H1 (cell line): ENCODE data around the gene BRD3OS. TPM values are rescaled to one million over a fixed set of nuclear protein-coding genes. Genes with fewer than 3 reads are reported as not detected.

ENCODE experiments used
- CTCF ChIA-PET: fragments of 300-600 bp; sonication (Branson Sonifier 250); formaldehyde crosslinking; loops from one replicate; lab custom pipeline; 2021; ENCODE audit not compliant: partially characterized antibody; lab: Charles Lee
- POLR2A ChIA-PET: fragments of 300-600 bp; sonication (Branson Sonifier 250); formaldehyde crosslinking; loops from one replicate; lab custom pipeline; 2021; ENCODE audit warnings: inconsistent platforms; ENCODE audit not compliant: partially characterized antibody; lab: Charles Lee
- DNase-seq, 2 experiments: peaks; one replicate each; pipeline versions ENCODE4 v3.0.0 to v3.0.0-alpha.2; 2010 to 2022; ENCODE audit warnings: low spot score in 2 of 2, low read depth in 1 of 2, mixed read lengths in 1 of 2
- FAIRE-seq: peaks from 2 replicates; lab custom pipeline; 2011; peaks lifted over from hg19 to GRCh38; lab: Jason Lieb, UNC
- H2AFZ ChIP-seq: 2 replicates; pipeline ENCODE4 v1.8.1; 2012; ENCODE audit warnings: low read length, inconsistent platforms
- H2AK5ac ChIP-seq: 2 replicates; pipeline ENCODE4 v1.6.1; 2013; ENCODE audit warnings: low read depth, low read length
- H2BK120ac ChIP-seq: replicated peaks from 2 replicates; pipeline ENCODE3; 2013; ENCODE audit warnings: low read depth, low read length, inconsistent platforms
- H2BK12ac ChIP-seq: 2 replicates; pipeline ENCODE4 v1.6.1; 2013; ENCODE audit warnings: low read depth, low read length
- H2BK15ac ChIP-seq: 2 replicates; pipeline ENCODE4 v1.6.1; 2013; ENCODE audit warnings: low read length
- H2BK20ac ChIP-seq: 2 replicates; pipeline ENCODE4 v1.6.1; 2013; ENCODE audit warnings: low read length
- H2BK5ac ChIP-seq: 2 replicates; pipeline ENCODE4 v1.6.1; 2013; ENCODE audit warnings: low read depth, low read length
- H3K14ac ChIP-seq: 2 replicates; pipeline ENCODE4 v1.6.1; 2013; ENCODE audit warnings: inconsistent platforms; ENCODE audit not compliant: insufficient read length
- H3K18ac ChIP-seq: 2 replicates; pipeline ENCODE4 v1.6.1; 2013; ENCODE audit warnings: low read length; ENCODE audit errors: extremely low read depth
- H3K23ac ChIP-seq: 2 replicates; pipeline ENCODE4 v1.6.1; 2013; ENCODE audit warnings: inconsistent platforms; ENCODE audit not compliant: insufficient read length
- H3K23me2 ChIP-seq: 2 replicates; pipeline ENCODE4 v1.6.1; 2013; ENCODE audit warnings: low read depth, low read length
- H3K27ac ChIP-seq: 2 replicates; pipeline ENCODE4 v1.6.1; 2011; ENCODE audit warnings: low read depth, low read length, inconsistent platforms
- H3K27me3 ChIP-seq, 4 experiments: replicated peaks in 1 of 4; 1 replicate in 1 of 4; 2 replicates in 3 of 4; pipeline versions ENCODE4 v1.6.1 to v1.8.1; 2011 to 2013; ENCODE audit warnings: low read length in 3 of 4, mild to moderate bottlenecking in 3 of 4, inconsistent platforms in 2 of 4, mixed read lengths in 2 of 4, moderate library complexity in 1 of 4; ENCODE audit not compliant: control insufficient read depth in 3 of 4, insufficient read depth in 3 of 4; ENCODE audit errors: extremely low read depth in 1 of 4
- H3K36me3 ChIP-seq, 4 experiments: 2 replicates each; pipeline versions ENCODE4 v1.6.1 to v1.8.1; 2011 to 2013; ENCODE audit warnings: mild to moderate bottlenecking in 4 of 4, low read length in 3 of 4, moderate library complexity in 2 of 4, control low read depth in 1 of 4, inconsistent platforms in 1 of 4; ENCODE audit not compliant: insufficient read depth in 4 of 4, control insufficient read depth in 2 of 4
- H3K4ac ChIP-seq: replicated peaks from 2 replicates; pipeline ENCODE3; 2013; ENCODE audit warnings: low read length, low read depth, mixed read lengths, inconsistent platforms; ENCODE audit not compliant: insufficient read length
- H3K4me1 ChIP-seq, 4 experiments: replicated peaks in 1 of 4; 1 replicate in 1 of 4; 2 replicates in 3 of 4; pipeline versions ENCODE4 v1.6.1 to v1.8.1; 2011 to 2013; ENCODE audit warnings: low read length in 3 of 4, inconsistent platforms in 2 of 4, mixed read lengths in 1 of 4; ENCODE audit not compliant: insufficient read depth in 4 of 4, control insufficient read depth in 3 of 4
- H3K4me2 ChIP-seq, 2 experiments: 2 replicates each; pipeline versions ENCODE4 v1.6.1 to v1.8.1; 2011 to 2013; ENCODE audit warnings: low read depth in 2 of 2, low read length in 2 of 2, control low read depth in 1 of 2, inconsistent platforms in 1 of 2, mild to moderate bottlenecking in 1 of 2; ENCODE audit not compliant: insufficient read depth in 1 of 2
- H3K4me3 ChIP-seq, 4 experiments: fragments of 200-600, 300-600 bp in 1 of 4; sonication (generic), shearing (Covaris generic), sonication (Bioruptor Twin) in 1 of 4; 2 replicates each; pipeline versions ENCODE4 v1.5.1 to v1.8.1; 2011 to 2016; ENCODE audit warnings: low read length in 4 of 4, low read depth in 3 of 4, control low read depth in 2 of 4, inconsistent platforms in 2 of 4, mild to moderate bottlenecking in 2 of 4, mixed read lengths in 1 of 4, moderate library complexity in 1 of 4; ENCODE audit not compliant: insufficient read depth in 2 of 4; ENCODE audit errors: extremely low read depth in 1 of 4
- H3K56ac ChIP-seq: replicated peaks from 2 replicates; pipeline ENCODE3; 2013; ENCODE audit warnings: low read depth, mild to moderate bottlenecking, mixed read lengths, low read length, inconsistent platforms; ENCODE audit not compliant: insufficient read length
- H3K79me1 ChIP-seq: 2 replicates; pipeline ENCODE4 v1.6.1; 2013; ENCODE audit warnings: low read depth, low read length, control low read depth
- H3K79me2 ChIP-seq, 2 experiments: 2 replicates each; pipeline versions ENCODE4 v1.6.1 to v1.8.1; 2012 to 2013; ENCODE audit warnings: low read length in 2 of 2, mild to moderate bottlenecking in 2 of 2, inconsistent platforms in 1 of 2; ENCODE audit not compliant: insufficient read depth in 2 of 2, control insufficient read depth in 1 of 2
- H3K9ac ChIP-seq, 4 experiments: replicated peaks in 1 of 4; 1 replicate in 1 of 4; 2 replicates in 3 of 4; pipeline versions ENCODE4 v1.6.1 to v1.8.1; 2011 to 2013; ENCODE audit warnings: low read depth in 3 of 4, low read length in 3 of 4, control low read depth in 2 of 4, mild to moderate bottlenecking in 2 of 4, moderate library complexity in 2 of 4, inconsistent platforms in 1 of 4; ENCODE audit errors: extremely low read depth in 1 of 4
- H3K9me3 ChIP-seq, 2 experiments: 2 replicates each; pipeline versions ENCODE4 v1.6.1 to v1.8.1; 2012 to 2013; ENCODE audit warnings: mild to moderate bottlenecking in 2 of 2, moderate library complexity in 2 of 2, control low read depth in 1 of 2, inconsistent platforms in 1 of 2, low read depth in 1 of 2, low read length in 1 of 2, mixed read lengths in 1 of 2; ENCODE audit not compliant: insufficient read depth in 2 of 2
- H4K20me1 ChIP-seq, 2 experiments: replicated peaks in 1 of 2; 2 replicates each; pipeline versions ENCODE3 to v1.8.1; 2011 to 2013; ENCODE audit warnings: inconsistent platforms in 2 of 2, low read length in 2 of 2, mild to moderate bottlenecking in 1 of 2; ENCODE audit not compliant: insufficient read depth in 2 of 2, control insufficient read depth in 1 of 2
- H4K5ac ChIP-seq: 2 replicates; pipeline ENCODE4 v1.6.1; 2013; ENCODE audit warnings: low read length, low read depth, mixed read lengths, inconsistent platforms; ENCODE audit not compliant: insufficient read length
- H4K8ac ChIP-seq: 2 replicates; pipeline ENCODE4 v1.8.0; 2013; ENCODE audit warnings: mild to moderate bottlenecking, moderate library complexity, low read length, inconsistent platforms; ENCODE audit not compliant: insufficient read depth; ENCODE audit errors: extremely low read depth
- H4K91ac ChIP-seq: replicated peaks from 2 replicates; pipeline ENCODE3; 2013; ENCODE audit warnings: low read length, mixed read lengths, inconsistent platforms; ENCODE audit not compliant: insufficient read length
- CBX8 ChIP-seq: fragments of 300-800, 300-1000 bp; sonication (generic); IDR thresholded peaks from 2 replicates; pipeline ENCODE4 v1.7.1; 2016; ENCODE audit warnings: low read depth, low read length, borderline replicate concordance
- GABPA ChIP-seq: IDR thresholded peaks from 2 replicates; pipeline ENCODE4 v1.6.1; 2011; ENCODE audit warnings: mild to moderate bottlenecking, low read length, moderate library complexity, borderline replicate concordance; ENCODE audit not compliant: insufficient read depth
- HDAC2 ChIP-seq, 2 experiments: fragments of 300-600 bp in 1 of 2; sonication (generic) in 1 of 2; IDR thresholded peaks; 2 replicates each; pipeline ENCODE4 v1.6.1; 2011 to 2012; ENCODE audit warnings: low read depth in 2 of 2, low read length in 2 of 2, mild to moderate bottlenecking in 2 of 2, moderate library complexity in 2 of 2, borderline replicate concordance in 1 of 2, inconsistent platforms in 1 of 2
- JUND ChIP-seq: IDR thresholded peaks from 2 replicates; pipeline ENCODE4 v1.6.1; 2011; ENCODE audit warnings: mild to moderate bottlenecking, improper control_type of control experiment, low read length
- KDM5A ChIP-seq: fragments of 200-600 bp; IDR thresholded peaks from 2 replicates; pipeline ENCODE4 v1.7.1; 2012; ENCODE audit warnings: mild to moderate bottlenecking, low read length, inconsistent platforms, mixed read lengths
- NRF1 ChIP-seq: IDR thresholded peaks from 2 replicates; pipeline ENCODE4 v1.6.1; 2011; ENCODE audit warnings: mild to moderate bottlenecking, low read depth, low read length, improper control_type of control experiment
- RAD21 ChIP-seq, 2 experiments: IDR thresholded peaks in 1 of 2; conservative IDR thresholded peaks in 1 of 2; 2 replicates each; pipeline ENCODE4 v1.6.1; 2011; ENCODE audit warnings: low read depth in 2 of 2, low read length in 2 of 2, improper control_type of control experiment in 1 of 2, inconsistent platforms in 1 of 2, mild to moderate bottlenecking in 1 of 2, moderate library complexity in 1 of 2
- SIN3A ChIP-seq, 2 experiments: IDR thresholded peaks in 1 of 2; conservative IDR thresholded peaks in 1 of 2; 2 replicates each; pipeline ENCODE4 v1.6.1; 2011 to 2012; ENCODE audit warnings: low read length in 2 of 2, improper control_type of control experiment in 1 of 2, low read depth in 1 of 2, mild to moderate bottlenecking in 1 of 2
- SIX5 ChIP-seq: IDR thresholded peaks from 2 replicates; pipeline ENCODE4 v1.6.1; 2011; ENCODE audit warnings: mild to moderate bottlenecking, low read depth, low read length
- SUZ12 ChIP-seq: fragments of 200-600 bp; sonication (generic); IDR thresholded peaks from 2 replicates; pipeline ENCODE4 v1.6.1; 2012; ENCODE audit warnings: mild to moderate bottlenecking, inconsistent platforms, low read length, moderate library complexity, mixed read lengths
- TAF1 ChIP-seq: IDR thresholded peaks from 2 replicates; pipeline ENCODE4 v1.6.1; 2011; ENCODE audit warnings: mild to moderate bottlenecking, low read depth, low read length
- WGBS, 2 experiments: shearing (Covaris generic) in 1 of 2; methylation state at CpG; one replicate each; pipeline versions ENCODE4 v1.1.6 to v1.1.7; 2013 to 2015; ENCODE audit warnings: low lambda C conversion rate in 2 of 2, mixed read lengths in 2 of 2, inconsistent platforms in 1 of 2, low coverage in 1 of 2, missing lambda C conversion rate in 1 of 2; ENCODE audit not compliant: insufficient replicate concordance in 2 of 2, insufficient coverage in 1 of 2, insufficient read length in 1 of 2; ENCODE audit errors: extremely low coverage in 1 of 2, missing lambda C conversion rate in 1 of 2; 5-methylcytosine and 5-hydroxymethylcytosine counted together
- polyA plus RNA-seq, 7 experiments: library from polyadenylated mRNA; depleted of rRNA in 3 of 7; stranded (reverse) in 5 of 7; unstranded in 2 of 7; fragments of >200 nt in 5 of 7; fragments of 200-250 nt in 2 of 7; gene quantifications; 1 replicate in 5 of 7; 2 replicates in 1 of 7; 4 replicates in 1 of 7; pipeline versions ENCODE4 v1.2.1 to v1.2.3, GENCODE V29; 2011 to 2013; ENCODE audit warnings: missing spikeins in 2 of 7, mixed read lengths in 2 of 7
- total RNA-seq: library from RNA; stranded (reverse); fragmentation: NEBNext Ultra II Directional; extraction: Animal tissue kit (Norgen Biotek cat#: 25700); gene quantifications from 2 replicates; pipeline ENCODE4 v1.2.1, GENCODE V29; 2021
- TF ChIP-seq, protein P1 (sequence below): IDR thresholded peaks from 2 replicates; pipeline ENCODE4 v1.6.1; 2011; ENCODE audit warnings: low read length, improper control_type of control experiment

The BRD3OS gene
- total and polyA plus RNA-seq, 2 of the 8 experiments (the other 6 are each of a cell fraction or from before 2014, with no cell fraction given), result 12.7 to 20.2 TPM

- H3K9ac ChIP-seq, result no peak overlapping the region
- H3K56ac ChIP-seq, result no peak overlapping the region
- H4K8ac ChIP-seq, result no peak overlapping the region
- no peak overlapping the region for H2BK5ac ChIP-seq
- no peak overlapping the region for H4K91ac ChIP-seq
- no peaks in the 10 kb centered on the region for H3K79me1 ChIP-seq
- no peak overlapping the region for H2BK20ac ChIP-seq
- H3K4me1 ChIP-seq, result no peaks in the 10 kb centered on the region
- WGBS, 2 experiments, result 84% methylated on average over 8 of the region's 8 CpGs; no CpG with 5 or more reads in 1 of the 2 experiments
- H3K4me2 ChIP-seq, result no peak overlapping the region
- H3K36me3 ChIP-seq, result no peaks in the 10 kb centered on the region
- H4K20me1 ChIP-seq, result no peaks in the 10 kb centered on the region
- no peak for FAIRE-seq
- no peak overlapping the region for H3K27ac ChIP-seq
- H3K9me3 ChIP-seq, result 0 out of 4 replicates have a peak, but pooled peaks cover 2% of the 10 kb centered on the region in 2 experiments
- ChIA-PET POLR2A (no interaction called here), CTCF (interaction anchor here (0.6 to 5.6 kb wide), 7 partner anchors 10 to 435 kb away, joined by 3 to 36 read pairs (median 5); no protein-coding TSS in a partner anchor)
- no peak overlapping the region for H4K5ac ChIP-seq
- H2BK120ac ChIP-seq, result no peak overlapping the region
- H2AK5ac ChIP-seq, result no peak overlapping the region
- no peak overlapping the region for H2BK15ac ChIP-seq
- DNase-seq, result no peak
- no peaks in the 10 kb centered on the region for H3K79me2 ChIP-seq
- no peak overlapping the region for H2BK12ac ChIP-seq
- peaks cover 0 to 2% (median 0%) of the 10 kb centered on the region in 4 experiments; a peak in 1 of 7 replicates for H3K27me3 ChIP-seq
- no peak overlapping the region for H3K4ac ChIP-seq
- H3K23ac ChIP-seq, result no peak overlapping the region
- H3K4me3 ChIP-seq, result no peak overlapping the region
- H3K18ac ChIP-seq, result no peak overlapping the region
- peaks cover 5% of the 10 kb centered on the region; the same call in 1 of the 2 replicates for H3K23me2 ChIP-seq
- no peak overlapping the region for H2AFZ ChIP-seq
- no peak overlapping the region for H3K14ac ChIP-seq
- TF ChIP-seq, protein P1, sequence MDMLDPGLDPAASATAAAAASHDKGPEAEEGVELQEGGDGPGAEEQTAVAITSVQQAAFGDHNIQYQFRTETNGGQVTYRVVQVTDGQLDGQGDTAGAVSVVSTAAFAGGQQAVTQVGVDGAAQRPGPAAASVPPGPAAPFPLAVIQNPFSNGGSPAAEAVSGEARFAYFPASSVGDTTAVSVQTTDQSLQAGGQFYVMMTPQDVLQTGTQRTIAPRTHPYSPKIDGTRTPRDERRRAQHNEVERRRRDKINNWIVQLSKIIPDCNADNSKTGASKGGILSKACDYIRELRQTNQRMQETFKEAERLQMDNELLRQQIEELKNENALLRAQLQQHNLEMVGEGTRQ, result no peak
- no peak for TF ChIP-seq SIN3A (conservative IDR thresholded peaks at IDR 0.05 in 1 of 2, IDR thresholded peaks at IDR 0.05 in 1 of 2; ENCODE audit: low read depth in 1 of 2, low read length in 2 of 2)
- TF ChIP-seq HDAC2 (IDR thresholded peaks at IDR 0.05; ENCODE audit: borderline replicate concordance in 1 of 2, low read depth in 2 of 2, low read length in 2 of 2), result no peak
- no peak for TF ChIP-seq TAF1
- no peak for TF ChIP-seq KDM5A
- no peak for TF ChIP-seq SIX5
- no peak for TF ChIP-seq SUZ12
- TF ChIP-seq JUND, result no peak
- no peak for TF ChIP-seq RAD21 (IDR thresholded peaks at IDR 0.05 in 1 of 2, conservative IDR thresholded peaks at IDR 0.05 in 1 of 2; ENCODE audit: low read depth in 2 of 2, low read length in 2 of 2)
- TF ChIP-seq GABPA, result no peak
- TF ChIP-seq CBX8, result no peak
- TF ChIP-seq NRF1, result no peak
These were observed 19.9 kb upstream of the BRD3OS start for GRCh38 chr9:134005381-134005780.
